Stimulated activated naive B cell treated with anti-CD40 and anti-IgM and Interleukin-4, amounts not matched to agents 10 μg/mL and 1 μg/mL and 100 μg/mL, for 72 hours (primary cell): Measurements from ENCODE around the gene SFXN1.
"Not testable (repeated sequence)": the region's sequence is repeated elsewhere in the genome, so short reads cannot be mapped to it uniquely, and the experiment has no call there.

Experiments used
- ATAC-seq, 2 donors: fragments of 150-1000 bp; cut with Tn5 transposase; replicated peaks; 2 replicates each; pipeline ENCODE4 v1.10.0; 2021; ENCODE audit warnings: moderate library complexity in 1 of 2
- DNase-seq: peaks from one replicate; pipeline ENCODE4 v3.0.0; 2021
- H3K27ac Mint-ChIP-seq: one replicate; pipeline ENCODE4 v1.8.0; 2022; ENCODE audit warnings: mild to moderate bottlenecking, mixed read lengths
- H3K27me3 Mint-ChIP-seq, 2 donors: one replicate each; pipeline ENCODE4 v1.8.0; 2022; ENCODE audit warnings: mixed read lengths in 2 of 2
- H3K36me3 Mint-ChIP-seq, 2 donors: one replicate each; pipeline ENCODE4 v1.8.0; 2022; ENCODE audit warnings: mixed read lengths in 2 of 2, mild to moderate bottlenecking in 1 of 2
- H3K4me1 Mint-ChIP-seq, 2 donors: one replicate each; pipeline ENCODE4 v1.8.0; 2022; ENCODE audit warnings: mixed read lengths in 2 of 2, mild to moderate bottlenecking in 1 of 2
- H3K4me3 Mint-ChIP-seq, 2 donors: one replicate each; pipeline ENCODE4 v1.8.0; 2022; ENCODE audit warnings: mild to moderate bottlenecking in 2 of 2, mixed read lengths in 2 of 2, moderate library complexity in 1 of 2
- H3K9me3 Mint-ChIP-seq, 2 donors: one replicate each; pipeline ENCODE4 v1.8.0; 2022; ENCODE audit warnings: mixed read lengths in 2 of 2, mild to moderate bottlenecking in 1 of 2

SFXN1 gene, protein sequence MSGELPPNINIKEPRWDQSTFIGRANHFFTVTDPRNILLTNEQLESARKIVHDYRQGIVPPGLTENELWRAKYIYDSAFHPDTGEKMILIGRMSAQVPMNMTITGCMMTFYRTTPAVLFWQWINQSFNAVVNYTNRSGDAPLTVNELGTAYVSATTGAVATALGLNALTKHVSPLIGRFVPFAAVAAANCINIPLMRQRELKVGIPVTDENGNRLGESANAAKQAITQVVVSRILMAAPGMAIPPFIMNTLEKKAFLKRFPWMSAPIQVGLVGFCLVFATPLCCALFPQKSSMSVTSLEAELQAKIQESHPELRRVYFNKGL

GRCh38 chr5:175478384-175479124 is at the start of gene SFXN1:
Gene SFXN1, plus strand, starts transcription at chr5:175478560. Its CDS starts 13,544 bp downstream, at chr5:175492104.
- ATAC-seq, result peak; percentile 83 to 92
- H3K27ac Mint-ChIP-seq, result peak within 1 kb of the TSS; percentile 98
- H3K27me3 Mint-ChIP-seq, result peaks cover 25 to 27% of the 10 kb centered on the region in 2 donors
- H3K36me3 Mint-ChIP-seq, result peaks cover 12 to 18% of the 10 kb centered on the region in 2 donors
- peaks cover 16 to 28% of the 10 kb centered on the region in 2 donors for H3K4me1 Mint-ChIP-seq
- peak; percentile 76 for DNase-seq
- no peaks in the 10 kb centered on the region for H3K9me3 Mint-ChIP-seq
- peak within 1 kb of the TSS; percentile 95 to 98 for H3K4me3 Mint-ChIP-seq

- H3K27ac Mint-ChIP-seq, result no peak overlapping the region
- H3K36me3 Mint-ChIP-seq, result no peaks in the 10 kb centered on the region
- ATAC-seq, result no peak
- DNase-seq, result no peak
- no peak overlapping the region for H3K4me3 Mint-ChIP-seq
- peaks cover 7 to 48% of the 10 kb centered on the region in 2 donors for H3K27me3 Mint-ChIP-seq
- H3K9me3 Mint-ChIP-seq, result no peaks in the 10 kb centered on the region
- no peaks in the 10 kb centered on the region for H3K4me1 Mint-ChIP-seq
These were observed 43.6 kb upstream of the SFXN1 start for GRCh38 chr5:175434800-175435199.

- Mint-ChIP-seq H3K27me3 (peaks cover 7 to 42% of the 10 kb centered on the region in 2 donors), H3K4me1 (no peaks in the 10 kb centered on the region), H3K9me3 (no peaks in the 10 kb centered on the region), H3K27ac (no peak overlapping the region), H3K4me3 (no peak overlapping the region), H3K36me3 (no peaks in the 10 kb centered on the region)
- no peak for DNase-seq
- no peak for ATAC-seq
These were observed 42.0 kb upstream of the SFXN1 start for GRCh38 chr5:175436359-175436758.

- H3K9me3 Mint-ChIP-seq, result no peaks in the 10 kb centered on the region
- H3K27me3 Mint-ChIP-seq, result peaks cover 25 to 56% of the 10 kb centered on the region in 2 donors
- no peak overlapping the region for H3K4me3 Mint-ChIP-seq
- no peak overlapping the region for H3K27ac Mint-ChIP-seq
- DNase-seq (no peak), ATAC-seq (no peak)
- no peaks in the 10 kb centered on the region for H3K36me3 Mint-ChIP-seq
- no peaks in the 10 kb centered on the region for H3K4me1 Mint-ChIP-seq
These were observed 40.0 kb upstream of the SFXN1 start for GRCh38 chr5:175438234-175438857.

DNA sequence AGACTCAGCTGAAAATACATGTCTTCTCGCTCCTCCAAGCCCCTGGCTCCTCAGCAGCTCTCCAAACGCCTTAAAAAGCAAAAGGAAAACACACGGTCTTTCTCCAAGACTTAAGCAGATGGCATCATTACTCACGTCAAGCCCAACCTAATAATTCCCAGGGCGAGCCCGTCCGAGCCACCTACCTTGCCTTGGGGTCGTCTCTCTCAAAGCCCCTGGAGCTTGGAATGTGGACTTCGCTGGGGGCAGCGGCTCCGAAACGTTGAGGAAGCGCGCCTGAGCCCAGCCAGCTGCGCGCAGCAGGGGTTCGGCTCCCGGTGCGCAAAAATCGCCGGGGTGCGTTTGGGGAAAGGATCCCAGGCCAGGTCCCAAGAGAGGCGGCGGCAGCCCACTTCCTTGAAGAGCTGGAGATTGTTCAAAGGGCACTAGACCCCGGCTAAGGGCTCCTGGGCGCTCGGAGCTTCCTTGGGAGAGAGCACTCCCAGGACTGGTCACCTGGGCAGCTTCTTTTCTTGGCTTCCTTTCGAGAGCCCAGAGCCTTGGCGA is 34.8 kb upstream of the SFXN1 start:
- no peaks in the 10 kb centered on the region for H3K9me3 Mint-ChIP-seq
- H3K36me3 Mint-ChIP-seq, result no peaks in the 10 kb centered on the region
- ATAC-seq (no peak), DNase-seq (no peak)
- no peak overlapping the region for H3K4me3 Mint-ChIP-seq
- H3K27ac Mint-ChIP-seq, result no peak overlapping the region
- peaks cover 45 to 60% of the 10 kb centered on the region in 2 donors for H3K27me3 Mint-ChIP-seq
- peaks cover 4 to 5% of the 10 kb centered on the region in 2 donors for H3K4me1 Mint-ChIP-seq

- H3K27me3 Mint-ChIP-seq, result peaks cover 45 to 60% of the 10 kb centered on the region in 2 donors
- H3K4me3 Mint-ChIP-seq, result peak within 1 kb of the TSS; percentile 21 to 39
- no peak for DNase-seq
These were observed 34.1 kb upstream of the SFXN1 start, which contains the start of gene DRD1 for GRCh38 chr5:175444060-175444904. Gene DRD1, minus strand, starts transcription at chr5:175444182. Its CDS starts 1,083 bp downstream, at chr5:175443099.

DNA sequence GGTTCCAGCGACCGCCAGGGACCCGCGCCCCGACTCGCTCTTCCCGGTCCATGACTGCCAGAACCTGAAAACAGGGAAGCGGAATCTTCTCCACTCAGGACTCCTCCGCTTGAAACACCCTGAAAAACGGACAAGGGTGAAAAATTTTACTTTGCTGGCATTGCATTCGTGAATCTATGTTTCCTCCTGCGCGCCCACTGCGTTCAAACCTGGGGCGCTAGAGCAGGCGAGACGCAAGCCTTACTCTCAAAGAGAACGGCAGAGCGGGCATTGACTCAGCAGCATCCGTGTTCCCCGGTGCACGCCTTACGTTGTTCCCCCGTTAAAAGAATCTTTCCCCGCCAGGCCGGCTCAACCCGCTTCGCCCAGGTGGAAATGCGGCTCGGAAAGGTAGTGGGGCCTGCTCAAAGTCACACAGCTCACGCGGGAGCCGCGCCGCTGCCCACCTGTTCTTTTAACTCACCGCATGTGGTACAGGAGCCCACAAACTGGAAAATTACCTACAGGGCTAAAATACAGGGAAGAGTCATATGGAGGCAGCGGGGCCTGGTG is 33.4 kb upstream of the SFXN1 start:
- no peaks in the 10 kb centered on the region for H3K9me3 Mint-ChIP-seq
- peaks cover 45 to 64% of the 10 kb centered on the region in 2 donors for H3K27me3 Mint-ChIP-seq
- ATAC-seq (no peak), DNase-seq (no peak)
- H3K36me3 Mint-ChIP-seq, result no peaks in the 10 kb centered on the region
- peak overlapping the region; percentile 51 for H3K27ac Mint-ChIP-seq
- peak overlapping the region; percentile 21 to 39 for H3K4me3 Mint-ChIP-seq
- H3K4me1 Mint-ChIP-seq, result peaks cover 4 to 5% of the 10 kb centered on the region in 2 donors

More at GRCh38 chr5:175444060-175444904, 34.1 kb upstream of the SFXN1 start, which contains the start of gene DRD1:
- Mint-ChIP-seq H3K4me1 (peaks cover 4 to 5% of the 10 kb centered on the region in 2 donors), H3K36me3 (no peaks in the 10 kb centered on the region), H3K27ac (no peak within 1 kb of the TSS), H3K9me3 (no peaks in the 10 kb centered on the region)
- ATAC-seq, result peak; percentile 74 to 82

DNA sequence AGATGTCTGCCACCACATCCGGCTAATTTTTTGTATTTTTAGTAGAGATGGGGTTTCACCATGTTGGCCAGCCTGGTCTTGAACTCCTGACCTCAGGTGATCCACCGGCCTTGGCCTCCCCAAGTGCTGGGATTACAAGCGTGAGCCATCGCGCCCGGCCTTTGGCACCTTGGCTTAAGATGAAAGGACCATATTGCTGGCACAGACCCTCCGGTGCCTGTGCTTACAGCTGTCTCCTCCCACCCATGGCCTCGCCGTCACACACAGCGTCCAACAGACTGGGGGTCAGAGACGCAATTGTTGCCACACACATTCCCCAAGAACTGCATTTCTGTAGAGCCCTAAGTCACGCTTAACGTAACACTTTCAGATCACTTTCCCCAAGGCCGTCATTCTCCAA is 32.0 kb upstream of the SFXN1 start:
- H3K4me1 Mint-ChIP-seq, H3K27ac Mint-ChIP-seq, H3K36me3 Mint-ChIP-seq, H3K9me3 Mint-ChIP-seq, DNase-seq, H3K4me3 Mint-ChIP-seq, ATAC-seq: not testable (repeated sequence)
- peaks cover 54 to 73% of the 10 kb centered on the region in 2 donors for H3K27me3 Mint-ChIP-seq

- Mint-ChIP-seq H3K4me3 (no peak overlapping the region), H3K36me3 (no peaks in the 10 kb centered on the region), H3K9me3 (no peaks in the 10 kb centered on the region), H3K4me1 (peaks cover 4 to 5% of the 10 kb centered on the region in 2 donors), H3K27me3 (peaks cover 42 to 66% of the 10 kb centered on the region in 2 donors), H3K27ac (no peak overlapping the region)
- DNase-seq (no peak), ATAC-seq (no peak)
These were observed 30.8 kb upstream of the SFXN1 start for GRCh38 chr5:175447571-175447970.

GRCh38 chr5:175448276-175448675 is 30.1 kb upstream of the SFXN1 start:
- Mint-ChIP-seq H3K27me3 (peaks cover 42 to 65% of the 10 kb centered on the region in 2 donors), H3K9me3 (no peaks in the 10 kb centered on the region), H3K4me3 (no peak overlapping the region), H3K4me1 (peaks cover 4 to 5% of the 10 kb centered on the region in 2 donors), H3K36me3 (no peaks in the 10 kb centered on the region), H3K27ac (no peak overlapping the region)
- DNase-seq (no peak), ATAC-seq (no peak)

- Mint-ChIP-seq H3K9me3 (peaks cover 5% of the 10 kb centered on the region in 2 donors), H3K27ac (no peak overlapping the region), H3K27me3 (peaks cover 39 to 59% of the 10 kb centered on the region in 2 donors), H3K4me3 (no peak overlapping the region), H3K36me3 (peaks cover 0 to 2% of the 10 kb centered on the region in 2 donors), H3K4me1 (no peaks in the 10 kb centered on the region)
- DNase-seq (no peak), ATAC-seq (no peak)
These were observed 26.2 kb upstream of the SFXN1 start for GRCh38 chr5:175452166-175452565.

DNA sequence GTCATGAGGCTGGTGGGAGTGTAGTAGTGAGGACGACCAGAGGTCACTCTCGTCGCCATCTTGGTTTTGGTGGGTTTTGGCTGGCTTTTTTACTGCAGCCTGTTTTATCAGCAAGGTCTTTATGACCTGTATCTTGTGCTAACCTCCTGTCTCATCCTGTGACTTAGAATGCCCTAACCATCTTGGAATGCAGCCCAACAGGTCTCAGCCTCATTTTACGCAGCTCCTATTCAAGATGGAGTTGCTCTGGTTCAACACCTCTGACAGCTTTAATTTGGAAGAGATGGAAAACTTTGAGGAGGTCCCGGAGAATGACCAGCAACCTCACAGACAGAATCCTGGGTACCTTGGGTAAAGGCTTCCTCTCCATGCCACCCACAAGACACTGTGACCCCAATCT is 24.0 kb upstream of the SFXN1 start:
- not testable (repeated sequence) for H3K27ac Mint-ChIP-seq, ATAC-seq, DNase-seq, H3K36me3 Mint-ChIP-seq, H3K4me3 Mint-ChIP-seq, H3K4me1 Mint-ChIP-seq, H3K9me3 Mint-ChIP-seq
- peaks cover 38 to 54% of the 10 kb centered on the region in 2 donors for H3K27me3 Mint-ChIP-seq

DNA sequence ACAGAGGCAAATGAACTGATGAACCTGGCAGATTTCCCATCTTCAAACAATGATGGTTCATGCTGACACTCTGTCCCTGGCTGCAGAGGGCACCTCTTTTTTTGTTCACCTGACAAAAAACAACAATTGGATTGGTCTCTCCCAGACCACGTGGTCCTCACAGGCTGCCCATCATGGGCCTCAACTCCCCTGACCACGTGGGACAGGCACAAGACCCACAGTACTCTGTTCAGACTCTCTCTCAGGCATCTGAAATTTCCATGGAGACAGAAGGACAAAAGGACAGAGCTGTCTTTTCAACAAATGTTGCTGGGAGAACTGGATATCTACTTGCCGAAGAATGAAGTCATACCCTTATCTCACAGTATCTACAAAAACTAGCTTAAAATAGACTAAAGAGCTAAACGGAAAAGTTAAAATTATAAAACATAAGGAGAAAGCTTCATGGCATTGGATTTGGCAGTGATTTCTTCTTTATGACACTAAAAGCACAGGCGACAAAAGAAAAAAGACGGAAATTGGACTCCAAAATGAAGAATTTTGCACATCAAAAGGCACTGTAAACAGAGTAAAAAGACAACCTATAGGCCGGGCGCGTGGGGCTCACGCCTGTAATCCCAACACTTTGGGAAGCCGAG is 22.1 kb upstream of the SFXN1 start:
- Mint-ChIP-seq H3K36me3 (peaks cover 0 to 2% of the 10 kb centered on the region in 2 donors), H3K27ac (no peak overlapping the region), H3K4me1 (no peaks in the 10 kb centered on the region), H3K27me3 (peaks cover 32 to 42% of the 10 kb centered on the region in 2 donors), H3K4me3 (no peak overlapping the region), H3K9me3 (peaks cover 5% of the 10 kb centered on the region in 2 donors)
- DNase-seq, result no peak
- ATAC-seq, result no peak
